Chondrocyte (in vitro differentiated cells): Measurements from ENCODE around the gene MMS19. TPM values are rescaled to one million over a fixed set of nuclear protein-coding genes. Genes with fewer than 3 reads are reported as not detected.

ENCODE experiments used
- DNase-seq: peaks from one replicate; pipeline ENCODE4 v3.0.0; 2021; ENCODE audit warnings: mixed read lengths, low spot score
- H3K27ac Mint-ChIP-seq: one replicate; pipeline ENCODE4 v1.8.0; 2021; ENCODE audit warnings: mild to moderate bottlenecking, moderate library complexity, mixed read lengths; ENCODE audit not compliant: unreplicated experiment
- H3K27me3 Mint-ChIP-seq: 2 replicates; pipeline ENCODE4 v1.8.0; 2021; ENCODE audit warnings: low read depth, mixed read lengths
- H3K36me3 Mint-ChIP-seq: 2 replicates; pipeline ENCODE4 v1.8.0; 2021; ENCODE audit warnings: low read depth, mixed read lengths
- H3K4me1 Mint-ChIP-seq: 2 replicates; pipeline ENCODE4 v1.8.0; 2021; ENCODE audit warnings: low read depth, mild to moderate bottlenecking, mixed read lengths
- H3K4me3 Mint-ChIP-seq: one replicate; pipeline ENCODE4 v1.8.0; 2021; ENCODE audit warnings: mild to moderate bottlenecking, moderate library complexity, mixed read lengths; ENCODE audit not compliant: unreplicated experiment
- H3K9me3 Mint-ChIP-seq: 2 replicates; pipeline ENCODE4 v1.8.0; 2021; ENCODE audit warnings: low read depth, mixed read lengths
- total RNA-seq: library from RNA; stranded (reverse); gene quantifications from 3 replicates; pipeline ENCODE4 v1.2.1, GENCODE V29; 2021
- TF ChIP-seq, protein P1 (sequence below): fragments of 200-600 bp; sonication (generic); IDR thresholded peaks from 2 replicates; pipeline ENCODE4 v1.5.0; 2021; ENCODE audit warnings: antibody characterized with exemption, mild to moderate bottlenecking, moderate library complexity

MMS19 gene
- total RNA-seq, 1 donor from 2014 or later, result 63.4 TPM

- Mint-ChIP-seq H3K9me3 (no peaks in the 10 kb centered on the region), H3K4me3 (peak overlapping the region; percentile 76), H3K4me1 (peaks cover 59% of the 10 kb centered on the region), H3K27me3 (no peaks in the 10 kb centered on the region), H3K27ac (peak overlapping the region; percentile 94), H3K36me3 (no peaks in the 10 kb centered on the region)
- TF ChIP-seq, protein P1, sequence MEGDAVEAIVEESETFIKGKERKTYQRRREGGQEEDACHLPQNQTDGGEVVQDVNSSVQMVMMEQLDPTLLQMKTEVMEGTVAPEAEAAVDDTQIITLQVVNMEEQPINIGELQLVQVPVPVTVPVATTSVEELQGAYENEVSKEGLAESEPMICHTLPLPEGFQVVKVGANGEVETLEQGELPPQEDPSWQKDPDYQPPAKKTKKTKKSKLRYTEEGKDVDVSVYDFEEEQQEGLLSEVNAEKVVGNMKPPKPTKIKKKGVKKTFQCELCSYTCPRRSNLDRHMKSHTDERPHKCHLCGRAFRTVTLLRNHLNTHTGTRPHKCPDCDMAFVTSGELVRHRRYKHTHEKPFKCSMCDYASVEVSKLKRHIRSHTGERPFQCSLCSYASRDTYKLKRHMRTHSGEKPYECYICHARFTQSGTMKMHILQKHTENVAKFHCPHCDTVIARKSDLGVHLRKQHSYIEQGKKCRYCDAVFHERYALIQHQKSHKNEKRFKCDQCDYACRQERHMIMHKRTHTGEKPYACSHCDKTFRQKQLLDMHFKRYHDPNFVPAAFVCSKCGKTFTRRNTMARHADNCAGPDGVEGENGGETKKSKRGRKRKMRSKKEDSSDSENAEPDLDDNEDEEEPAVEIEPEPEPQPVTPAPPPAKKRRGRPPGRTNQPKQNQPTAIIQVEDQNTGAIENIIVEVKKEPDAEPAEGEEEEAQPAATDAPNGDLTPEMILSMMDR, result no peak
- DNase-seq, result peak; percentile 95
Measured at GRCh38 chr10:97497572-97498075, 598 bp downstream of the MMS19 start.

DNA sequence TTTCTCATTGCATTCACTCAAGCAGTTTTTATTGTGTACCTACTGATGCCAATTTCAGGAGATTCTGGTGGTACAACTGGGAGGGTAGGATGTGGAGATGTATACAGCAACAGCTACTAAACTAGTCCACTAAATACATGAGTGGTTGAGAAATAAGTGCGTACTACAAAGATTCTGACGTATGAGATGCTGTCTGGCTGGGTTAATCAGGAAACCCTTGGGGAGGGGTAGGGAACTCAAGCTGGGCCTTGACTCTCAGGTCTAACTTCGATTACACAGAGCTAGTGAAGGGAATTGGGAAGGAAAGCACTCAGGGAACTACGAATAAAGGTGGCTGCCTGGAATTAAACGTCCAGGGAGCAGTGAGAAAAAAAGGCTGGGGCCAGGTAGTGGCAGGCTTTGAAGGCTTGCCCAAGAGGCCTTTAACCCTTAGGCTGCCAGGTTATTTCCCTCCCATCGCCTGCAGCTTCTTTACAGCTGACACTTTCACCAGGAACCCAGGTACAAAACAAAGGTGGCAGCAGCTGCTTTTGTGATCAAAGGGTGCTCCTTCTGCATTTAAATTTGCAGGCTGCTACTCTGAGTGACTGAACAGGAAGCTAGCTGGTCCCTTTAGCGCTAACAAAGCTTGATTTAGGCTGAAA lies 3.2 kb downstream of the MMS19 start:
- H3K9me3 Mint-ChIP-seq, result no peaks in the 10 kb centered on the region
- H3K27ac Mint-ChIP-seq, result peak overlapping the region; percentile 53
- peaks cover 47% of the 10 kb centered on the region for H3K4me1 Mint-ChIP-seq
- H3K4me3 Mint-ChIP-seq, result no peak overlapping the region
- no peak for DNase-seq
- H3K27me3 Mint-ChIP-seq, result no peaks in the 10 kb centered on the region
- H3K36me3 Mint-ChIP-seq, result no peaks in the 10 kb centered on the region
- TF ChIP-seq, protein P1, result no peak

- H3K27ac Mint-ChIP-seq, result peak overlapping the region; percentile 53
- peaks cover 49% of the 10 kb centered on the region for H3K4me1 Mint-ChIP-seq
- no peaks in the 10 kb centered on the region for H3K27me3 Mint-ChIP-seq
- no peak for DNase-seq
- TF ChIP-seq, protein P1, result no peak
- H3K36me3 Mint-ChIP-seq, result no peaks in the 10 kb centered on the region
- no peaks in the 10 kb centered on the region for H3K9me3 Mint-ChIP-seq
- no peak overlapping the region for H3K4me3 Mint-ChIP-seq
Measured at GRCh38 chr10:97494151-97494550, 4.1 kb downstream of the MMS19 start.

GRCh38 chr10:97490592-97490991 lies 7.6 kb downstream of the MMS19 start:
- Mint-ChIP-seq H3K27ac (peak overlapping the region; percentile 81), H3K4me3 (no peak overlapping the region), H3K9me3 (no peaks in the 10 kb centered on the region), H3K27me3 (no peaks in the 10 kb centered on the region), H3K4me1 (peaks cover 36% of the 10 kb centered on the region), H3K36me3 (no peaks in the 10 kb centered on the region)
- TF ChIP-seq, protein P1, result no peak
- no peak for DNase-seq

DNA sequence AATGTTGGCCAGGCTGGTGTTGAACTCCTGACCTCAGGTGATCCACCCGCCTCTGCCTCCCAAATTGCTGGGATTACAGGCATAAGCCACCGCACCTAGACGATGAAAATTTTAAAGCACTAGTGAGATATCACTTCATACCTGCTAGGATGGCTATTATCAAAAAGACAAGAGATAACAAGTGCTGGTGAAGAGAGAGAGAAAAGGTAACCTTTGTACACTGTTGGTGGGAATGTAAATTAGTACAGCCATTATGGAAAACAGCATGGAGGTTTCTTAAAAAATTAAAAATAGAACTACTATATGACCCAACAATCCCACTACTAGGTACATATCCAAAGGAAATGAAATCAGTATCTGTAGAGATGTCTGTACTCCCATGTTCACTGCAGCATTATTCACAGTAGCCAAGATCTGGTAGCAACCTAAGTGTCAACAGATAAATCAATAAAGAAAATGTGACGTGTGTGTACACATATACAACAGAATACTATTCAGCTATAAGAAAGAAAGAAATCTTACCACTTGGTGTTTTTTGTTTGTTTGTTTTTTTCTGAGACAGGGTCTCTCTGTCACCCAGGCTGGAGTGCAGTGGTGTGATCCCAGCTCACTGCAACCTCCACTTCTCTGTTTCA lies 12.5 kb downstream of the MMS19 start:
- TF ChIP-seq, protein P1, result no peak
- Mint-ChIP-seq H3K27ac (peak overlapping the region; percentile 4), H3K4me1 (peaks cover 23% of the 10 kb centered on the region), H3K36me3 (peaks cover 2% of the 10 kb centered on the region), H3K27me3 (no peaks in the 10 kb centered on the region), H3K4me3 (no peak overlapping the region), H3K9me3 (no peaks in the 10 kb centered on the region)
- DNase-seq, result no peak
